Testis (tissue), 2 donors: ENCODE data around the gene RASGEF1B.

Source experiments
- POLR2A ChIP-seq: fragments of 450-650 bp; IDR thresholded peaks from one replicate; pipeline ENCODE4 v1.6.1; 2017; ENCODE audit warnings: antibody characterized with exemption, mild to moderate bottlenecking, moderate library complexity
- TF ChIP-seq, protein P1 (sequence below), 3 experiments: fragments of 450-650 bp in 2 of 3; fragments of 200-600 bp in 1 of 3; sonication (generic) in 1 of 3; IDR thresholded peaks; one replicate each; pipeline ENCODE4 v1.5.1; 2016 to 2019; ENCODE audit warnings: antibody characterized with exemption in 3 of 3, mild to moderate bottlenecking in 2 of 3, moderate library complexity in 1 of 3

GRCh38 chr4:81469781-81470455 is 1.8 kb downstream of the RASGEF1B start:
- TF ChIP-seq, protein P1, sequence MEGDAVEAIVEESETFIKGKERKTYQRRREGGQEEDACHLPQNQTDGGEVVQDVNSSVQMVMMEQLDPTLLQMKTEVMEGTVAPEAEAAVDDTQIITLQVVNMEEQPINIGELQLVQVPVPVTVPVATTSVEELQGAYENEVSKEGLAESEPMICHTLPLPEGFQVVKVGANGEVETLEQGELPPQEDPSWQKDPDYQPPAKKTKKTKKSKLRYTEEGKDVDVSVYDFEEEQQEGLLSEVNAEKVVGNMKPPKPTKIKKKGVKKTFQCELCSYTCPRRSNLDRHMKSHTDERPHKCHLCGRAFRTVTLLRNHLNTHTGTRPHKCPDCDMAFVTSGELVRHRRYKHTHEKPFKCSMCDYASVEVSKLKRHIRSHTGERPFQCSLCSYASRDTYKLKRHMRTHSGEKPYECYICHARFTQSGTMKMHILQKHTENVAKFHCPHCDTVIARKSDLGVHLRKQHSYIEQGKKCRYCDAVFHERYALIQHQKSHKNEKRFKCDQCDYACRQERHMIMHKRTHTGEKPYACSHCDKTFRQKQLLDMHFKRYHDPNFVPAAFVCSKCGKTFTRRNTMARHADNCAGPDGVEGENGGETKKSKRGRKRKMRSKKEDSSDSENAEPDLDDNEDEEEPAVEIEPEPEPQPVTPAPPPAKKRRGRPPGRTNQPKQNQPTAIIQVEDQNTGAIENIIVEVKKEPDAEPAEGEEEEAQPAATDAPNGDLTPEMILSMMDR (IDR thresholded peaks at IDR 0.05) = no peak
- TF ChIP-seq POLR2A = no peak
